Keratinocyte (primary cell): ENCODE data around the gene CNTNAP1. TPM values are rescaled to one million over a fixed set of nuclear protein-coding genes. Genes with fewer than 3 reads are reported as not detected.

Source experiments
- DNase-seq: peaks from one replicate; pipeline ENCODE4 v3.0.0-alpha.2; 2011; ENCODE audit warnings: low read depth, missing footprints, low spot score
- FAIRE-seq: peaks from 2 replicates; lab custom pipeline; 2011; peaks lifted over from hg19 to GRCh38; lab: Jason Lieb, UNC
- H2AFZ ChIP-seq: 2 replicates; pipeline ENCODE4 v1.6.0; 2012; ENCODE audit warnings: low read length, control low read depth, inconsistent platforms; ENCODE audit not compliant: control insufficient read depth
- H3K27ac ChIP-seq: 2 replicates; pipeline ENCODE4 v1.5.1; 2011; ENCODE audit warnings: low read length; ENCODE audit not compliant: control insufficient read depth, insufficient read depth
- H3K27me3 ChIP-seq: 3 replicates; pipeline ENCODE4 v1.6.0; 2011; ENCODE audit warnings: low read length; ENCODE audit not compliant: control insufficient read depth, insufficient read depth; ENCODE audit errors: extremely low read depth
- H3K36me3 ChIP-seq, 2 experiments: 2 replicates in 1 of 2; 3 replicates in 1 of 2; pipeline ENCODE4 v1.5.1; 2011; ENCODE audit warnings: low read length in 2 of 2, mild to moderate bottlenecking in 1 of 2; ENCODE audit not compliant: control insufficient read depth in 2 of 2, insufficient read depth in 2 of 2; ENCODE audit errors: extremely low read depth in 1 of 2
- H3K4me1 ChIP-seq: 3 replicates; pipeline ENCODE4 v1.5.1; 2011; ENCODE audit warnings: low read length; ENCODE audit not compliant: control insufficient read depth, insufficient read depth; ENCODE audit errors: extremely low read depth
- H3K4me2 ChIP-seq: 3 replicates; pipeline ENCODE4 v1.6.0; 2011; ENCODE audit warnings: low read depth, low read length; ENCODE audit not compliant: control insufficient read depth, insufficient read depth; ENCODE audit errors: extremely low read depth
- H3K4me3 ChIP-seq, 3 experiments: fragments of 200-600 bp in 1 of 3; sonication (generic) in 1 of 3; 2 replicates in 2 of 3; 3 replicates in 1 of 3; pipeline ENCODE4 v1.5.1; 2011 to 2016; ENCODE audit warnings: low read length in 3 of 3, mild to moderate bottlenecking in 3 of 3, control low read depth in 2 of 3, inconsistent platforms in 1 of 3, low read depth in 1 of 3, mixed read lengths in 1 of 3, mixed run types in 1 of 3, moderate library complexity in 1 of 3; ENCODE audit not compliant: control insufficient read depth in 2 of 3, insufficient read depth in 2 of 3; ENCODE audit errors: extremely low read depth in 1 of 3
- H3K79me2 ChIP-seq: 2 replicates; pipeline ENCODE4 v1.6.0; 2012; ENCODE audit warnings: low read length; ENCODE audit not compliant: control insufficient read depth, insufficient read depth
- H3K9ac ChIP-seq: 3 replicates; pipeline ENCODE4 v1.6.0; 2011; ENCODE audit warnings: low read length; ENCODE audit not compliant: control insufficient read depth, insufficient read depth; ENCODE audit errors: extremely low read depth
- H3K9me1 ChIP-seq: 3 replicates; pipeline ENCODE4 v1.6.0; 2011; ENCODE audit warnings: low read length; ENCODE audit not compliant: control insufficient read depth, insufficient read depth; ENCODE audit errors: extremely low read depth
- H3K9me3 ChIP-seq: 2 replicates; pipeline ENCODE4 v1.5.1; 2012; ENCODE audit warnings: low read depth, low read length; ENCODE audit not compliant: control insufficient read depth
- H4K20me1 ChIP-seq: 3 replicates; pipeline ENCODE4 v1.6.0; 2011; ENCODE audit warnings: low read length; ENCODE audit not compliant: control insufficient read depth, insufficient read depth; ENCODE audit errors: extremely low read depth
- CTCF ChIP-seq, 3 experiments: IDR thresholded peaks in 1 of 3; conservative IDR thresholded peaks in 1 of 3; optimal IDR thresholded peaks in 1 of 3; 2 replicates in 2 of 3; 3 replicates in 1 of 3; pipeline versions ENCODE3 to v1.5.1; 2011; ENCODE audit warnings: low read length in 3 of 3, mild to moderate bottlenecking in 3 of 3, moderate library complexity in 2 of 3, control low read depth in 1 of 3, inconsistent platforms in 1 of 3; ENCODE audit not compliant: insufficient read depth in 2 of 3; ENCODE audit errors: extremely low read depth in 1 of 3
- EZH2 ChIP-seq: IDR thresholded peaks from one replicate; pipeline ENCODE4 v1.6.1; 2012; ENCODE audit warnings: inconsistent platforms, mild to moderate bottlenecking, low read length, moderate library complexity
- dilution Hi-C: fragments of 300-500 bp; cut with MboI; formaldehyde crosslinking; loops from one replicate; pipeline ENCODE4 v1.7.0; 2020; ENCODE audit warnings: low sequenced_read_pairs; ENCODE audit not compliant: extremely low pct_ligation_motif_present
- polyA plus RNA-seq, 5 experiments: library from polyadenylated mRNA; depleted of rRNA in 3 of 5; stranded (reverse) in 3 of 5; stranded (forward) in 1 of 5; unstranded in 1 of 5; fragments of >200 nt; gene quantifications; 1 replicate in 1 of 5; 2 replicates in 3 of 5; 3 replicates in 1 of 5; pipeline versions ENCODE4 v1.2.1 to v1.2.3, GENCODE V29; 2011 to 2012; ENCODE audit warnings: missing spikeins in 2 of 5, low read depth in 1 of 5, low replicate concordance in 1 of 5

Gene CNTNAP1
- polyA plus RNA-seq, 1 donor (not counting 4 experiments of a cell fraction or from before 2014, with no cell fraction given): 0.71 TPM

DNA sequence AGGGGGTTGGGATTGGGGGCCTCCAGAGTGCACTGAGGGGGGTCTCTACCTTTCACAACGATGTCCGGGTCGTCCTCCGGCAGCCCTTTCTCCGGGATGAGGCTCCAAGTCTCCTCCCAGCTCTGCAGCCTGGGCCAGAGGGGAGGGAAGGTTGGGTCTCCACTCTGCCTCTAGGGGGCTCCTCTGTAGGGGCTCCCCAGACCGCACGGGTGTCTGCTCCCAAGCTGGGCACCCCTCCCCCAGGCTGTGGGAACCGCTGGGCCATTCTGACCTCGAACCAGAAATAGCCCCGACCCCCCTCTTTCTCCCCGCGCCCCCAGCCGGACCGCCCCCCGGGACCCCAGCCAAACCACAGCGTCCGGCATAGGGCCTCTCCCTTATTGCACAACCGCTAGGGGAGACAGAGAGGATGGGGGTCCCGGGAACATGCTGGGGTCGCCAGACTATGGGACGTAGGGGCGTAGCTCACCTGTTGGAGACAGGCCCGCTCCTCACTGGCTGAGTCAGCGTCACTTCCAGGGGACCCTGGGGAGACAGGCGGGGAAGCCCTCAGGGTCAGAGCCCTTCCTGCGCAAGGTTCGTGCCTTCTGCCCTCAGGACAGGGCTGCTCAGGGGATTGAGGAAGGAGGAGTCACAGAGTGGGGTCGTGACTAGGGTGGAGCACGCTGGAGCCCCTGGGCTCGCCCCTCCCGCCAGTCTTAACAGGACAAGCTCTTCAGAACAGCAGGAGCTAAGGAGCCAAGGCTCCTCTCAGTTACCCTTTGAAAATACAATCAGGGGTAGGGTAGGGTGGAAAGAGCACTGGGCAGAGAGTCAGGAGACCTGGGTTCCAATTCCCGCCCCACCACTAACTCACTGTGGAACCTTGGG lies 8.2 kb upstream of the CNTNAP1 start:
- Histone ChIP-seq H4K20me1 (peaks cover 6% of the 10 kb centered on the region), H3K79me2 (peaks cover 16% of the 10 kb centered on the region), H3K9ac (peak overlapping the region; percentile 22), H3K4me2 (peak overlapping the region; percentile 91), H2AFZ (no peak overlapping the region), H3K9me3 (no peaks in the 10 kb centered on the region), H3K4me3 (peak overlapping the region; percentile 48 to 93 (median 92)), H3K27ac (no peak overlapping the region), H3K9me1 (peaks cover 4% of the 10 kb centered on the region), H3K4me1 (peaks cover 58% of the 10 kb centered on the region), H3K27me3 (no peaks in the 10 kb centered on the region), H3K36me3 (peaks cover 23 to 25% of the 10 kb centered on the region in 2 experiments)
- TF ChIP-seq CTCF (optimal IDR thresholded peaks at IDR 0.05 in 1 of 3, IDR thresholded peaks at IDR 0.05 in 1 of 3, conservative IDR thresholded peaks at IDR 0.05 in 1 of 3; ENCODE audit: extremely low read depth in 1 of 3, insufficient read depth in 2 of 3, low read length in 3 of 3) (peak; percentile 34 to 62 (median 40)), EZH2 (no peak)
- DNase-seq (no peak), FAIRE-seq (no peak)
- dilution Hi-C loops: no loop called here

DNA sequence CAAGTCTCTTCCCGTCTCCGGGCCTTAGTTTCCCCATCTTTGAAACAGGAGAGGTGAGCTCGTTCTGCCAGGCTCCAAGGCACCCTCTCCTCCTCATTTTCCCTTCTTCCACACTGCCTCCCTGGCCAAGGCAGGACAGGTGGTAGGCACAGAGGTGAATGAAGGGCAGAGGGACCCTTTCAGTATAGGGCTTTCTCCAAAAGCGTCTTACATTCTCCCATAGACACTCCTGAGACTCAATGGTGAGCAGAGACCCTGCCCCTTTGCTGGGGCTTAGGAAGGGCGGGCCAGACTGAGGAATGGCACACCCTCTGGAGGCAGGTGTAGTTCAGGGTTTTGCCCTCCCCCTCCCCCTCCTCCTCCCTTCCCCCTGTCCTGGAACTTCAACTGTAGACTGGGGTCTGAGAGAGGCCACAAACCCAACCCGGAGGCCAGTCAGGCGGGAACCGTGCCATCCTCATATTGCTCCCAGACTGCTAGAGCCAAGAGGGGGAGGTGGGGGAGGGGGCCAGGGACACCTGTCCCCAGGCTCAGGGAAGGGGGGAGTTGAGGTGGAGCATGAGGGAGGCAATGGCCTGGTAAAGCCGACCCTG lies 7.5 kb upstream of the CNTNAP1 start:
- FAIRE-seq: no peak

More for the DNA sequence above, 7.5 kb upstream of the CNTNAP1 start:
- Histone ChIP-seq H3K4me3 (peak overlapping the region; percentile 92 to 93 (median 92)), H3K4me1 (peaks cover 64% of the 10 kb centered on the region), H3K36me3 (peaks cover 19 to 21% of the 10 kb centered on the region in 2 experiments), H3K27me3 (no peaks in the 10 kb centered on the region), H2AFZ (no peak overlapping the region), H3K9me1 (peaks cover 4% of the 10 kb centered on the region), H4K20me1 (peaks cover 6% of the 10 kb centered on the region), H3K27ac (no peak overlapping the region), H3K4me2 (peak overlapping the region; percentile 91), H3K9me3 (no peaks in the 10 kb centered on the region), H3K79me2 (peaks cover 16% of the 10 kb centered on the region), H3K9ac (peak overlapping the region; percentile 22)
- dilution Hi-C loops: no loop called here
- TF ChIP-seq EZH2 (no peak), CTCF (optimal IDR thresholded peaks at IDR 0.05 in 1 of 3, IDR thresholded peaks at IDR 0.05 in 1 of 3, conservative IDR thresholded peaks at IDR 0.05 in 1 of 3; ENCODE audit: extremely low read depth in 1 of 3, insufficient read depth in 2 of 3, low read length in 3 of 3) (no peak)
- DNase-seq: no peak
